HG03354 (cell line): ENCODE results near the gene TTC29.

ENCODE experiments used
- ATAC-seq: cut with Tn5 transposase; IDR thresholded peaks from one replicate; pipeline ENCODE4 v1.9.1; 2021; ENCODE audit warnings: mild to moderate bottlenecking; ENCODE audit not compliant: unreplicated experiment, poor library complexity, severe bottlenecking

The TTC29 gene

GRCh38 chr4:146945556-146946374 lies at the start of gene TTC29:
Gene TTC29 (minus strand): TSS chr4:146945864. CDS start chr4:146939895, 5,969 bp downstream.
- ATAC-seq = peak; percentile 100

- ATAC-seq = no peak
Measured at GRCh38 chr4:146981651-146982050, 36.0 kb upstream of the TTC29 start.

- no peak for ATAC-seq
Measured at GRCh38 chr4:146978641-146979040, 33.0 kb upstream of the TTC29 start.

GRCh38 chr4:146976145-146976544 lies 30.5 kb upstream of the TTC29 start:
- ATAC-seq = no peak

GRCh38 chr4:146975527-146975926 lies 29.9 kb upstream of the TTC29 start:
- ATAC-seq = no peak

GRCh38 chr4:146975036-146975435 lies 29.4 kb upstream of the TTC29 start:
- ATAC-seq = no peak

GRCh38 chr4:146972036-146972435 lies 26.4 kb upstream of the TTC29 start:
- ATAC-seq = no peak

GRCh38 chr4:146969126-146969525 lies 23.5 kb upstream of the TTC29 start:
- ATAC-seq = no peak

- no peak for ATAC-seq
Measured at GRCh38 chr4:146960634-146961033, 15.0 kb upstream of the TTC29 start.

GRCh38 chr4:146959692-146960091 lies 14.0 kb upstream of the TTC29 start:
- ATAC-seq = no peak

GRCh38 chr4:146957237-146957636 lies 11.6 kb upstream of the TTC29 start:
- no peak for ATAC-seq

- no peak for ATAC-seq
Measured at GRCh38 chr4:146952896-146953295, 7.2 kb upstream of the TTC29 start.

- ATAC-seq = no peak
Measured at GRCh38 chr4:146949559-146949958, 3.9 kb upstream of the TTC29 start.

- ATAC-seq = no peak
Measured at GRCh38 chr4:146943691-146944375, 1.8 kb downstream of the TTC29 start.

- ATAC-seq = no peak
Measured at GRCh38 chr4:146932116-146932515, 13.5 kb downstream of the TTC29 start.

- ATAC-seq = no peak
Measured at GRCh38 chr4:146930673-146931072, 15.0 kb downstream of the TTC29 start.

- no peak for ATAC-seq
Measured at GRCh38 chr4:146927695-146928094, 18.0 kb downstream of the TTC29 start.

- peak; percentile 71 for ATAC-seq
Measured at GRCh38 chr4:146916479-146917076, 29.1 kb downstream of the TTC29 start.

- no peak for ATAC-seq
Measured at GRCh38 chr4:146915132-146915531, 30.5 kb downstream of the TTC29 start.

GRCh38 chr4:146900295-146900694 lies 45.4 kb downstream of the TTC29 start:
- ATAC-seq = no peak

GRCh38 chr4:146890301-146890700 lies 55.4 kb downstream of the TTC29 start:
- ATAC-seq = no peak
